Neural cell (in vitro differentiated cells): Measurements from ENCODE around the gene PGM5. TPM values are rescaled to one million over a fixed set of nuclear protein-coding genes. Genes with fewer than 3 reads are reported as not detected.

Source experiments
- H2AFZ ChIP-seq: fragments of 200-600, 300-800 bp; sonication (generic), shearing (Covaris generic); 2 replicates; pipeline ENCODE4 v1.6.0; 2014; ENCODE audit warnings: low read depth, mild to moderate bottlenecking, antibody characterized with exemption, low read length, moderate library complexity
- H3F3A ChIP-seq: fragments of 200-600 bp; shearing (Covaris generic); 2 replicates; pipeline ENCODE4 v1.6.1; 2016; ENCODE audit warnings: mild to moderate bottlenecking, moderate library complexity, mixed read lengths, antibody characterized with exemption, low read length; ENCODE audit not compliant: insufficient read depth, poor library complexity, severe bottlenecking
- H3K27ac ChIP-seq: fragments of 200-600, 300-800 bp; sonication (generic), shearing (Covaris generic); 2 replicates; pipeline ENCODE4 v1.5.1; 2014; ENCODE audit warnings: mild to moderate bottlenecking, low read length, moderate library complexity
- H3K27me3 ChIP-seq: fragments of 300-800, 200-600 bp; sonication (generic), shearing (Covaris generic); 2 replicates; pipeline ENCODE4 v1.6.0; 2014; ENCODE audit warnings: mild to moderate bottlenecking, low read depth, low read length, moderate library complexity; ENCODE audit not compliant: insufficient read depth
- H3K36me3 ChIP-seq: fragments of 300-800, 200-600 bp; sonication (generic), shearing (Covaris generic); 2 replicates; pipeline ENCODE4 v1.5.1; 2014; ENCODE audit warnings: mild to moderate bottlenecking, antibody characterized with exemption, low read length, moderate library complexity; ENCODE audit not compliant: insufficient read depth
- H3K4me2 ChIP-seq: fragments of 300-800, 200-600 bp; sonication (generic), shearing (Covaris generic); 2 replicates; pipeline ENCODE4 v1.6.0; 2014; ENCODE audit warnings: mild to moderate bottlenecking, low read length
- H3K4me3 ChIP-seq: fragments of 300-800, 200-600 bp; sonication (generic), shearing (Covaris generic); 2 replicates; pipeline ENCODE4 v1.5.1; 2014; ENCODE audit warnings: mild to moderate bottlenecking, low read length, moderate library complexity
- H3K79me2 ChIP-seq: fragments of 200-600 bp; shearing (Covaris generic); replicated peaks from 2 replicates; pipeline ENCODE4 v1.6.0; 2014; ENCODE audit warnings: mild to moderate bottlenecking, low read length, moderate library complexity; ENCODE audit not compliant: insufficient read depth
- H3K9ac ChIP-seq: fragments of 300-800, 200-600 bp; sonication (generic), shearing (Covaris generic); 2 replicates; pipeline ENCODE4 v1.6.1; 2016; ENCODE audit warnings: mild to moderate bottlenecking, low read length, mixed read lengths
- H3K9me2 ChIP-seq: fragments of 200-600 bp; shearing (Covaris generic); 2 replicates; pipeline ENCODE4 v1.6.1; 2016; ENCODE audit warnings: mild to moderate bottlenecking, low read length, mixed read lengths; ENCODE audit not compliant: insufficient read depth
- H3K9me3 ChIP-seq: fragments of 200-600, 300-800 bp; sonication (generic), shearing (Covaris generic); 2 replicates; pipeline ENCODE4 v1.6.1; 2016; ENCODE audit warnings: mild to moderate bottlenecking, mixed run types, low read length, moderate library complexity, mixed read lengths
- H4K20me1 ChIP-seq: fragments of 200-600 bp; shearing (Covaris generic); 2 replicates; pipeline ENCODE4 v1.6.1; 2016; ENCODE audit warnings: mild to moderate bottlenecking, mixed run types; ENCODE audit not compliant: insufficient read depth
- EP300 ChIP-seq: fragments of 450-650 bp; conservative IDR thresholded peaks from 2 replicates; pipeline ENCODE4 v1.6.1; 2014; ENCODE audit warnings: antibody characterized with exemption, mild to moderate bottlenecking, moderate library complexity; ENCODE audit not compliant: poor library complexity, severe bottlenecking
- EZH2 ChIP-seq: fragments of 200-600, 300-800 bp; shearing (Covaris generic), sonication (generic); IDR thresholded peaks from 2 replicates; pipeline ENCODE4 v1.6.1; 2014; ENCODE audit warnings: antibody characterized with exemption, low read length, borderline replicate concordance, mild to moderate bottlenecking; ENCODE audit not compliant: insufficient read depth, poor library complexity, severe bottlenecking
- MXI1 ChIP-seq: fragments of 450-650 bp; conservative IDR thresholded peaks from 2 replicates; pipeline ENCODE4 v1.6.1; 2014; ENCODE audit warnings: antibody characterized with exemption, mild to moderate bottlenecking; ENCODE audit not compliant: poor library complexity, severe bottlenecking
- POLR2AphosphoS5 ChIP-seq: IDR thresholded peaks from 2 replicates; pipeline ENCODE4 v1.6.1; 2012
- RAD21 ChIP-seq: fragments of 450-650 bp; conservative IDR thresholded peaks from 2 replicates; pipeline ENCODE4 v1.6.1; 2014; ENCODE audit warnings: antibody characterized with exemption, mild to moderate bottlenecking, moderate library complexity
- SMC3 ChIP-seq: fragments of 450-650 bp; conservative IDR thresholded peaks from 2 replicates; pipeline ENCODE4 v1.6.1; 2014; ENCODE audit warnings: antibody characterized with exemption, mild to moderate bottlenecking, moderate library complexity; ENCODE audit not compliant: poor library complexity
- TAF1 ChIP-seq: IDR thresholded peaks from 2 replicates; pipeline ENCODE4 v1.6.1; 2012; ENCODE audit warnings: low read depth
- polyA plus RNA-seq: library from polyadenylated mRNA; depleted of rRNA; stranded (reverse); fragments of >200 nt; gene quantifications from 2 replicates; pipeline ENCODE4 v1.2.3, GENCODE V29; 2014
- TF ChIP-seq, protein P1 (sequence below): IDR thresholded peaks from 2 replicates; pipeline ENCODE4 v1.6.1; 2012; ENCODE audit warnings: borderline replicate concordance
- TF ChIP-seq, protein P2 (sequence below): fragments of 450-650 bp; IDR thresholded peaks from 2 replicates; pipeline ENCODE4 v1.5.1; 2014; ENCODE audit warnings: antibody characterized with exemption, mild to moderate bottlenecking, moderate library complexity; ENCODE audit not compliant: poor library complexity, severe bottlenecking

Gene PGM5
- polyA plus RNA-seq, 1 donor from 2014 or later: not detected

DNA sequence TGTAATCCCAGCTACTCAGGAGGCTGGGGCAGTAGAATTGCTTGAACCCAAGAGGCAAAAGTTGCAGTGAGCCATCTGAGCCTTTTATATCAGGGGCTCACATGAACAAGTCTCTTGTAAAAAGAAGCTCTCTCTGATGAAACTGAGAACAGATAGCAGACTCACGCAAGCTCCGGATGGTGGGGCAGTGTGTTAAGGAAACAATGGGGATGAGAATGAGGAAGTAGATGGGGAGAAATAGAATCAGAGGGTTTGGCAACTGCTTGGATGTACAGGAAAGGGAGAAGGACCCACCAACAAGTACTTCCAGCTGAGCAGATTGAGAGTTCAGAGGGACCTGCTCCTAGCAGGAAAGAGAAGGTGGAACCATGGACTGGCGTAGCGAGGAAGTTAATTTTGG is 165.7 kb downstream of the PGM5 start:
- no peak overlapping the region for H2AFZ ChIP-seq
- H3K9me3 ChIP-seq: no peaks in the 10 kb centered on the region
- no peaks in the 10 kb centered on the region for H3K27me3 ChIP-seq
- no peaks in the 10 kb centered on the region for H3K9me2 ChIP-seq
- no peak overlapping the region for H3K4me3 ChIP-seq
- no peaks in the 10 kb centered on the region for H3K79me2 ChIP-seq
- no peaks in the 10 kb centered on the region for H3K36me3 ChIP-seq
- no peaks in the 10 kb centered on the region for H4K20me1 ChIP-seq
- H3F3A ChIP-seq: no peaks in the 10 kb centered on the region
- H3K27ac ChIP-seq: no peak overlapping the region
- H3K9ac ChIP-seq: no peak overlapping the region
- no peak overlapping the region for H3K4me2 ChIP-seq
- TF ChIP-seq SMC3 (no peak), TAF1 (no peak), EZH2 (no peak), MXI1 (no peak), RAD21 (no peak), EP300 (no peak), POLR2AphosphoS5 (no peak)
- TF ChIP-seq, protein P1, sequence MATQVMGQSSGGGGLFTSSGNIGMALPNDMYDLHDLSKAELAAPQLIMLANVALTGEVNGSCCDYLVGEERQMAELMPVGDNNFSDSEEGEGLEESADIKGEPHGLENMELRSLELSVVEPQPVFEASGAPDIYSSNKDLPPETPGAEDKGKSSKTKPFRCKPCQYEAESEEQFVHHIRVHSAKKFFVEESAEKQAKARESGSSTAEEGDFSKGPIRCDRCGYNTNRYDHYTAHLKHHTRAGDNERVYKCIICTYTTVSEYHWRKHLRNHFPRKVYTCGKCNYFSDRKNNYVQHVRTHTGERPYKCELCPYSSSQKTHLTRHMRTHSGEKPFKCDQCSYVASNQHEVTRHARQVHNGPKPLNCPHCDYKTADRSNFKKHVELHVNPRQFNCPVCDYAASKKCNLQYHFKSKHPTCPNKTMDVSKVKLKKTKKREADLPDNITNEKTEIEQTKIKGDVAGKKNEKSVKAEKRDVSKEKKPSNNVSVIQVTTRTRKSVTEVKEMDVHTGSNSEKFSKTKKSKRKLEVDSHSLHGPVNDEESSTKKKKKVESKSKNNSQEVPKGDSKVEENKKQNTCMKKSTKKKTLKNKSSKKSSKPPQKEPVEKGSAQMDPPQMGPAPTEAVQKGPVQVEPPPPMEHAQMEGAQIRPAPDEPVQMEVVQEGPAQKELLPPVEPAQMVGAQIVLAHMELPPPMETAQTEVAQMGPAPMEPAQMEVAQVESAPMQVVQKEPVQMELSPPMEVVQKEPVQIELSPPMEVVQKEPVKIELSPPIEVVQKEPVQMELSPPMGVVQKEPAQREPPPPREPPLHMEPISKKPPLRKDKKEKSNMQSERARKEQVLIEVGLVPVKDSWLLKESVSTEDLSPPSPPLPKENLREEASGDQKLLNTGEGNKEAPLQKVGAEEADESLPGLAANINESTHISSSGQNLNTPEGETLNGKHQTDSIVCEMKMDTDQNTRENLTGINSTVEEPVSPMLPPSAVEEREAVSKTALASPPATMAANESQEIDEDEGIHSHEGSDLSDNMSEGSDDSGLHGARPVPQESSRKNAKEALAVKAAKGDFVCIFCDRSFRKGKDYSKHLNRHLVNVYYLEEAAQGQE: no peak
- TF ChIP-seq, protein P2, sequence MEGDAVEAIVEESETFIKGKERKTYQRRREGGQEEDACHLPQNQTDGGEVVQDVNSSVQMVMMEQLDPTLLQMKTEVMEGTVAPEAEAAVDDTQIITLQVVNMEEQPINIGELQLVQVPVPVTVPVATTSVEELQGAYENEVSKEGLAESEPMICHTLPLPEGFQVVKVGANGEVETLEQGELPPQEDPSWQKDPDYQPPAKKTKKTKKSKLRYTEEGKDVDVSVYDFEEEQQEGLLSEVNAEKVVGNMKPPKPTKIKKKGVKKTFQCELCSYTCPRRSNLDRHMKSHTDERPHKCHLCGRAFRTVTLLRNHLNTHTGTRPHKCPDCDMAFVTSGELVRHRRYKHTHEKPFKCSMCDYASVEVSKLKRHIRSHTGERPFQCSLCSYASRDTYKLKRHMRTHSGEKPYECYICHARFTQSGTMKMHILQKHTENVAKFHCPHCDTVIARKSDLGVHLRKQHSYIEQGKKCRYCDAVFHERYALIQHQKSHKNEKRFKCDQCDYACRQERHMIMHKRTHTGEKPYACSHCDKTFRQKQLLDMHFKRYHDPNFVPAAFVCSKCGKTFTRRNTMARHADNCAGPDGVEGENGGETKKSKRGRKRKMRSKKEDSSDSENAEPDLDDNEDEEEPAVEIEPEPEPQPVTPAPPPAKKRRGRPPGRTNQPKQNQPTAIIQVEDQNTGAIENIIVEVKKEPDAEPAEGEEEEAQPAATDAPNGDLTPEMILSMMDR: no peak

DNA sequence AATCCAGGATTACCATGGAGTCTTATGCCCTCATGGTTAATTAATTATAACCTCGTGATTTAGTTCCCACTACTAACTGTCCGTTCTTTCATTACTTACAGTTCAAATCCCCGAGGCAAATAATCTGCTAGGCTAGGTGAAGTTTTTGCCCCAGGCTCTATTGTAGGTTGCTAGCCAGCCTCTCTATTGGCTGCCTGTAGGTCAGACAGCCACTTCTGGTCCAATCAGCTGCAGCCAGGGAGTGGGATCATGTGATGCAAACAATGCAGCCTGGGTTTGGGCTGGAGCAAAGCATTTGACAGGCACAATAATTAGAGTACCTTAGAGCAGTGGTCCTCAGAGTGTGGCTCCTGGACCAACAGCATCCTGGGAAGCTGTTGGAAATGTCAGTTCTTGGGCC is 166.5 kb downstream of the PGM5 start:
- Histone ChIP-seq H3K36me3 (no peaks in the 10 kb centered on the region), H2AFZ (no peak overlapping the region), H3K9me3 (no peaks in the 10 kb centered on the region), H3F3A (no peaks in the 10 kb centered on the region), H3K9me2 (no peaks in the 10 kb centered on the region), H3K27me3 (no peaks in the 10 kb centered on the region), H3K4me2 (no peak overlapping the region), H3K27ac (no peak overlapping the region), H3K9ac (no peak overlapping the region), H3K79me2 (no peaks in the 10 kb centered on the region), H4K20me1 (no peaks in the 10 kb centered on the region), H3K4me3 (no peak overlapping the region)
- TF ChIP-seq POLR2AphosphoS5 (no peak), TAF1 (no peak), RAD21 (no peak), SMC3 (no peak), EP300 (no peak), MXI1 (no peak)
- TF ChIP-seq, protein P1: no peak
- TF ChIP-seq, protein P2: no peak
